ENCODE results near the gene COQ7.

DNA sequence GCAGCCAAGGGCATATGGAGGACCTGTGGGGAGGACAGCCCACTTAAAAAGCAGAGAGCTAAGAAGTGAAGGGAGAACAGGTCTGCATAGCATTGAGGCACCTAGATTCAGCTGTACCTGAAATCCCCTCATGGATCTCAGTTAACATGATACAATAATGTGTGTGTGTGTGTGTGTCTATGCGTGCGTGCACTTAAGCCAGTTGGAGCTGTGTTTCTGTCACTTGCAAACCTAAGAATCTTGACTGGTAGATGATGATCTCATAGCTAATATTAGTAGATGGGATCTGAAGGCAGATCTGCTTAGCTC is 44.6 kb downstream of the COQ7 start:
- TF ChIP-seq POLR2A (IDR thresholded peaks at IDR 0.05; ENCODE audit: low read length) (no peak), GATA1 (IDR thresholded peaks at IDR 0.05; ENCODE audit: low read depth, low read length) (no peak)

Data from erythroblast (primary cell).